Measurements from ENCODE around the gene ZNF521.

Gene ZNF521

DNA sequence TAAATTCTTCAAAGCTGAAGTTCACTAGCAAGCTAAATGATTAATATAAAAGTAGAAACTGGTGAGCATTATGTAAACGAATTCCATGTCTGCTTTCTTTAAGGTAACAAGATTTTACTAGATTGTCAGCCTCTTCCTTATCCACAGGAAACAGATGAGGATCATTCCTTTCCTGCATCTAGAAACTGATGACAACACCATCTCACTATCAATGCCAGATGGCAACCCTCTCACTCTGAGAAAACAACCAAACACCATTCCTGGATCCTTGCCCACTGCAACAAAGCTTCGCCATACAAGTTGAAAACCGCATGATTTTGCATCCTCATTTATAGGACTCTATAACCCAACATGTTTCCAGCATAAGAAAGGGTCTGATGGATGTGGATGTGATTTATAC lies 122.9 kb downstream of the ZNF521 start:
- DNase-seq, result peak in 1 of 58 donors; percentile 7

DNA sequence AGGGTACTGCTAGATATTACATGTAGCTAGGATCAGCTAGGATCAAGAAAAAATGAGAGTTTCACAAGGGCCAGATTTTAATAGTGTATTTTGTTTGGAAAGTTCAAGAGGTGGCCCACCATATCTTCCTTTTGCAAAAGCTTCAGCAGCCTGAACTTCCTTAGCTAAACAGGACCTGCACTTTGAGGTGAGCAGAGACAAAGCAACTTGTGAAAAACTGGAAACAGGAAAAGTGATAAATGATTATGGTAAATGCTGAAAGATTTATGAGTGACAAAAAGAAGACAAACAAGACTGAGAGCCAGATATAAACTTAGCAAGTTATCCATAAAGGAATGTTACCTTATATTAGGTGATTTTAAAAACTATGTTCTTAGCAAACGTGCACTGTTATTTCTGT lies 123.6 kb downstream of the ZNF521 start:
- no peak for DNase-seq

DNA sequence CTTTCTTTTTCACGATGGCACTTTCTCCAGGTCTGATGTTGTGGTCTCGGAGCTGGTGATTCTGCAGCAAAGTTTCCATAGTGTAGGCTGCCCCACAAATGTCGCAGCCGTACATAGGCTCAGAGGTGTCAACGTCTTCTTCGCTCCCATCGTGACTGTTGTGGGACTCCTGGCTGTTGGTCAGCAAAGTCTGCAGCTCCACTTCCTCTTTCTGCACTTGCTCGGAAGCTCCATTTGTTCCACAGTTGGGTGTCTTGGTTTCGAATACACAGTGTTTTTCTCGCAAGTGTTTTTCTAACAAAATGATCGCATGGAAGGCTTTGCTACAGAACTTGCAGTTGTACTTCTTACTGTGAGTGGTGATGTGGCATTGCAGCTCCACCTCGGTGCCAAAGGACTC lies 126.8 kb downstream of the ZNF521 start:
- DNase-seq, result no peak

DNA sequence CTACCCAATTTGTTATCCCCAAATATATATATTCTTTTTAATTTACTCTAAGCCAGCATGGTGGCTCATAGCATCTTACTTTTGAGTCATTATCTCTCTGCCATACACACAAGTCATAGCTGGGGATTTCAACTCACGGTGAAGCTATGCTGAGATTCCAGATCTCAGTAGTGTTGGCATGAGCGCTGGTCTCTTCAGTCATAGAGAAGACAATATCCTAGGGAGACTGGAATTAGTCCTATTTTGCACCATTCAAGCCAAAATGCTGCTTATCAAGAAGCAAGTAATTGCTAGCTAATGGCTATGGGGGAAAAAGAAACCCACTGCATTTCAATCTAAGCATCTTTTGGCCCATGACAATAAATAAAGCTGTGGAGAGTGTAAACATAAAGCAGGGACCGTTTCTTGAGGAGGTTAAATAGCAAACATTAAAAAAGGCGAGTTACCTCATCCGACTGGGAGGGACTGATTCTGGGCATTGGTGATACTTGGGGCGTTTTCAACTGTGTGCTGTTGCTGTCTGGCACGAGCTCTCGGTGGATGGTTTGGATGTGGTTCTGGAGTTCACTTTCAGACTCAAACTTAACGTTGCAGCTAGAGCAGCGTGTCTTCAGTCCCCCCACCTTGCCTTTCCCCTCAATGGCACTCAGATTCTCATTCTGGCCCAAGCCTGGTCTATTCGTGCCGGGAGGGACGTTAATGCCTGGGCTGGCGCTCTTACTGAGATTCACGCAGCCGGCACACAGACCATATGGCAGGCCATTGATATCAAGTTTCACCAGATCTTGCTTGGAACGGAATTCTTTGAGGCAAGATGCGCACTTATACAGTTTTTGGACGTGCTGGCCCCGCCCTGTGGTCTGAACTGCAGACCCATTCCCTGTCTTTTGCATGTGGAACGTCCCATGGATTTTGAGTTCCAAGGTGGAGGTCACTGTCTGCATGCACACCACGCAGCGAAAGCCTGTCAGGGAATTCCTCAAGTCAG lies 127.8 kb downstream of the ZNF521 start:
- DNase-seq, result peak in 1 of 58 donors; percentile 9

DNA sequence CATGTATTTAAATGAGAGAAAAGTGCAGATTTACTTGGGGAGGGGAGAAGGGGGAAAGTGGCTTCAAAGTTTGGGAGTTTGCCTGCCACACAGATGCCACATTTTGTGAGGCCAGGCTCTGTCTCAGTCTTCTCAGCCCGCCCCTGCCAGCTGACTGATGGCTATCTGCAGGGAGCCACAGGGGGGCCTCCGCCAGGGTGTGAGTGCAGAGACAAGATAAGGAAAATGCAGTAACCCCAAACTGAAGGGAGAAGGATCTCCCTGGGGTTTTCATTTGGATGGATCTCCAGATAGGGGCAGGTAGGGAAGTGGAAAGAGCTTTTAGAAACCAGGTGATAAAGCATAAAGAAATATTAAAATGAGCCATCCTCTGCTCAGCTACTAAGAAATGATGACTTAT lies 128.8 kb downstream of the ZNF521 start:
- no peak for DNase-seq

DNA sequence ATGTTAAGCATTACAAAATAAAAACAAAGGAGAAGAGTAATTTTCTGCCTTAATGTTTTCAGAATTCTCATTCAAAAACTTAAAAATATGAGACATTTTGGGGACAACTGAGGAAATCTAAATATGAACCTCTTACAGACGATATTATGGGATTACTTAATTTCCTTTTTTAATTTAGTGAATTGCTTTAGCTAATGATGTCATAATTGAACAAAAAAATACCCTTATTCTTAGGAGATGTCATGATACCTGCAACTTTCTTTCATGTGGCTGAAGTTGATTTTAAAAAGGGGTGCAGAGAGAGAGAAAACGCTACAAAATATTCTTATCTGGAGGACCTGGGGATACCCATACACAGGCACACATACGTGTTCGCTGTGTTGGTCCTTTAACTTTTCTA lies 129.3 kb downstream of the ZNF521 start:
- DNase-seq, result no peak

DNA sequence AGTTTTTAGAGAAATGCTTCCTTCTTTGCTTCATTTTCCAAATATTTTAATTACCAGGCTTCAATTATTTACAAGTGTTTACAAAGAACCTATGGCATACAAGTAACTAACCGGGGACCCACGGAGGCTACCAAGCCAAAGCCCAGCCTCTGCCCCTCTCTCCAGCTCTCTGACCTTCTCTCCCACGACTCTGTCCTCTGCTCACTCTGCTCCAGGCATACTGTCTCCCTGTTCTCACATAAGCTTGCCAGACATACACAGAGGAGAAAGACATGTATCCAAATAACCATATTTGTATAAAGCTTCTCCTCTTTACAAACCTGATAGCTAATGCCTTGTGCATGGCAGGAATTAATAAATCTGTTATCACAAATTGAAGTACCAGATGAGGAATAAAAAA lies 141.3 kb downstream of the ZNF521 start:
- no peak for DNase-seq

DNA sequence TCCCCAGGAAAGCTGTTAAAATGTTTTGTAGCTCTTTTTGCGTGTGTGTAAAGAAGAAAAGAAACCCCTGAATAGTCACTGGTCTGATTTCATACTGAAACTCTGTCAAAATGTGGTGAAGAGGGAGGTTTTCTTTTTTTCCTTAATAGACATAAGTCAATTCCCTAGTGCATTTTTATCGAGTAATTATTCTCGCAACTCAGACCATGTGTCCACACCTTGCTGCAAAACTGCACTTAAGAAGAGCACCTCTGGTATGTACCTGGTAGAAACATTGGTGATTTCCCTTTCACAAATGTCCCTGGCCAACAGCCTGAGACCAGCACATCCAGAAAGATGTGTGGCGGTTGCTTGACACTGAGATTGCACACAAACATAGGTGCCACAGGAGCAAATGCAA lies 159.9 kb downstream of the ZNF521 start:
- no peak for DNase-seq

DNA sequence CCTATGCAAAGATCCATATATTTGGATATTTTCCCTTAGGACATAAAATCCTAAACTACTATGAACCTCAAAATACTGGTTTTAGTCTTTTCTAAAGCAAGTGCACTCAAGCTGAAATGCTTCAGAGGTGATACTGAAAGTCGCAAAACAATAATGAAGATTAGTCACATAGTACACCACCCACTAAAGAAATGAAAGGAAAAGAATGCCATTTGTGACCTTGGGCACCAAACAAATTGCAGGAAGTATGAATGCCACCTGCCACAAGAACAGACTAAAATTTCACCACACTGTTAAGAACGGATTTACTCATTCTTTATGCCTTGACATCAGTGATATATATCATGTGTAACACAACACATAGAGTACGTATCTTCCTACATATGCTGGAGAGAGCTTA lies 161.5 kb downstream of the ZNF521 start:
- DNase-seq, result no peak

DNA sequence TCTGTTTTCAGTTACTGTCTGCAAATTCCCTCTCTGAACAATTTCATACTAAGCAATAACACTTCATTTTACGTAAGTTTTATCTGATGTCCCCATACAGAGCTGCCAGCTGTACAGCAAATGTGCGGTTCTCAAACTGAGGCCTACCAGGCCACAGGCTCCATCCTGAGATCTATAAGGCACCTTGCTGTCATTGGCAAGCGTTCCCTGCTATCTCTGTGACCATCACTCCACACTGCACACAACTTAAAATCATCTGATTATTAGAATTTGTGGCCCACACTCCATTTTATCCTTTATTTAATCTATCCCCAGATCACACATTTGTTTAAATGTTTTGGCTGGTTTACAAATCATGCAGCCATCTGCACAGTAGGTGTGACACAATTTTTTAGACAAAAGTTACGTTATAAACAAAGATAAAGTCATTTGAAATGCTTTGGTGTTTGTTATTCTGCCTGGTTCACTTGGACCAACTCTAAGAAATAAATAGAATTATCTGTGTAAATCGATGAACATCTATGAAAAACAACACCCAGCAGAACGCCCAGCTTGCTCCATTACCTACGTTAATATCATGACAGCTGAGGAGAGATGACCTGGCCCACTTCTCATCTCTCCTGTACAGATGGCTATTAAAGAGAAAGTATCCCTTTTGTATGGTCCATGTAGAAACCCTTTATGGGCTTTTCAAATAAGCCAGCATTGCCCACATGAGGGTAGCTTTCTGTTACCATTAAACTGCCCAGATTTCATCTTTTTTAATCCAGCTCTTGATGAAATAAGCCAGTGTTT lies 162.4 kb downstream of the ZNF521 start:
- no peak for DNase-seq

DNA sequence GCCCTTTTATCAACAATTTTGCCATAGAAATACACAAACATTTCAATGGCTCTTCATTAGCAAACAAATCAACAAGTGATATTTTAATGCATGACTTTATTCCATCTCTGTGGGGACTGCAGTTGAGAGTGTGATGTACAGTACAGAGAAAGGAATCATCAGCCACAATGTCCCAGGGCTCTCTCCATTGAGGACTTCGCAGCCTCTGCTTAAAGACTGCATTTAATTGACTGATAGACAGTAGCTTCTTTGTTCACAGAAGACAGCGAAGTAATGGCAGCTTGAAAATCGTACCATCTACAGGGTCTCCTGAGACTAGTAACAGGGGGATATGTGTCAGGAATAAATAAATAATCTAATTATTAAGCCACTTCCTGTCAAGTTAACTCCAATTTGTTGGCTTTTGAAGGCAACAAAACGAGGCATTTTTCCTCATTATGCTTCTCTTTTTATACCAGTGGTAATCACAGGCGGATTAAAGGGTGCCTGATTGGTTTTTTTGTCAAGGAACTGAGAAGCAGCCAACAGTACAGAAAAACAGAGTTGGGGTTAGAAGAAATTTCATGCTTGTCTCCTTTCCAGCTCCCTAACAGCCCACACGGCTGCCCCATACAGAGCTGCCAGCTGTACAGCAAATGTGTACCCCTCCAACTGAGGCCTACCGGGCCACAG lies 164.3 kb downstream of the ZNF521 start:
- DNase-seq, result no peak

DNA sequence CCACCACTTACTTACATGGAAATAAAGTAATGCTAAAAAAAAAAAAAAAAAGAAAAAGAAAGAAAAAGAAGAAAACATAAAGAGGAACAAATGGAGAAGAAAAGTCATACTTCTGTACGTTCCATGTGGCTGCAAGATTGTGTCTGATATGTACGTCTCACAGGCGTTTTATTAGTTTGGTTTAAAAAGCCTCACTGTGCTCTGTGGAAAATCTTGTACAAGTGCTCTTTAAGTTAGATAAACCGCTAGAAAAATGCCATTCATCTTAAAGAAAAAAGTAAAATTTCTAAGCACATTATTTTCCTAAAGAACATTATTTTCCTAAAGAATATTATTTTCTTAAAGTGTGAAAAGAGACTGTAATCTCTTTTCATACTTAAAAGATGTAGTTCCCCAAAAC lies 165.1 kb downstream of the ZNF521 start:
- no peak for DNase-seq

DNA sequence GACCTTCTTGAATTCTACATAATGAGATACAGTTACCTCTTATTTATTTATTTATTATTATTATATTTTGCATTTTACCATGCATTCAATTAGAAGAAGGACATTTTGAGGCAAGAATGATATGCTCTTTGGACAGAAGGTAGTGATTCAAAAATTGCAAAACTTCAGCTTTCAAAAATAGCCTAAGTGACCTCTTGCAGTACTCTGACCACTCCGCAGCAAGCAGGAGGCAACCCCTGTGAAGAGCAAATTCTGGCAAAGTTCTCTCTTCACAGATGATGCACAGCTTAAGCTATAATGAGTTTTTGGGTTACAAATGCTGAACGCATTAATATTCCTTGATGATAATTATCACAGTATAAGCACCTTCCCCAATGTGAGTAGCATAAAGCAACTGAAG lies 170.0 kb downstream of the ZNF521 start:
- DNase-seq, result no peak

DNA sequence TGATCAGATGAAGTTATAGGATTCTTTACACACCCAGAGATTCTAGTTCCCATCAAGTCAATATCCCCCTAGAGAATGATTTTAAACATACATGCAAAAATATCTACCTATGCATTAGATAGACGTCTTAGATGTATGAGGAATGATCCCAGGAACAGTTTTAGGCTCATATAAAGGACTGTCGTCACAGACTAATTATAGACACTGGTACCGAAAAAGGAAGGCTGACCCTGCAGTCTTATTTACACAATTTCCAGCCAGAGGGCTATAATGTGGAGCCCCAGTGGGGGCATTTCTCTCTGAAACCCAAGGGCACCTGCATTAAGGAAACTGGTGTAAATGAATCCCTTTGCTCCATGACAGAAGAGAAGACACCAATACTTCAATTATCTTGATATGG lies 170.4 kb downstream of the ZNF521 start:
- DNase-seq, result no peak

DNA sequence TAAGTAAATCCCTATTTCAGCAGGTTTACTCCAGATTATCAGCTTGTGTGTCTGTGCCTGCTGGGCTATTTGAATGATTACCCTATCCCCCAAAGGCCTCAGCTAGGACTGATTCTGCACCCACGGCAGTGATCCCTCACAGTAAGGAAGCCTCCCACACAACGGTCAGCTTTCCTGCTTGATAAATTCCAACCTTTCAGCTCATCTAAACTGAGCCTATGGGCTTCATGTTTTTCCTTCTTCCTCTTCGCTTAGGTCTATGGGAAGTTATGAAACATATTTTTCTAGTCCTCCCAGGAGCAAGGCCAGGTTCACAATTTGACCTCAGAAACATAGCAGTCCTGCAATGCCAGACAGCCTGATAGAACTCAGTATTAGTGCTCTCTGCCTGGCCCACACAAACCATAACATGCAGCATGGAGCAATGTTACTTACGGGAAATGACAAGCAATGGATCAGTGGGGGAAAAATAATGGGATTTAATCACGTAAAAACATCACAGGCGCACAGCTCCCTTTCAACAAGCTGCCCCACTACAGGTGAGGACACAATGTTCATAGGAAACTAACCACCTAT lies 170.9 kb downstream of the ZNF521 start:
- no peak for DNase-seq

DNA sequence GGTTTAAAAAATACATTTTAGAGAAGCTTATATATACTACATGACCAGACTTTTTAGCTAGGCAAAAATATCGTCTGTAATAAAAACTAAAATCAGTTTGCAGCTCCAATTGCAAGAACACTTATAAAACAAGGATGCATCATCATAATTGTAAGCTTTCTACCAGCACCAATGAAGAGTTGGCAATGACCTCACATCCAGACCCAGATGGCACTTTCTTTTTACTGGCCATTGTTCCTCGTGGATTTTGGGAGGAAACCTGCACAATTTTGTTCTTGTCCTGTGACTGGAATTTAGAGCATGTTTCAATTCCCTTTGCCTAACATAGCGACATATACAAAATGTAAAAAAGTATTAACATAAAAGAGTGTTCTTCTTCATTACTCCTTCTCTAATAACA lies 174.3 kb downstream of the ZNF521 start:
- DNase-seq, result no peak

DNA sequence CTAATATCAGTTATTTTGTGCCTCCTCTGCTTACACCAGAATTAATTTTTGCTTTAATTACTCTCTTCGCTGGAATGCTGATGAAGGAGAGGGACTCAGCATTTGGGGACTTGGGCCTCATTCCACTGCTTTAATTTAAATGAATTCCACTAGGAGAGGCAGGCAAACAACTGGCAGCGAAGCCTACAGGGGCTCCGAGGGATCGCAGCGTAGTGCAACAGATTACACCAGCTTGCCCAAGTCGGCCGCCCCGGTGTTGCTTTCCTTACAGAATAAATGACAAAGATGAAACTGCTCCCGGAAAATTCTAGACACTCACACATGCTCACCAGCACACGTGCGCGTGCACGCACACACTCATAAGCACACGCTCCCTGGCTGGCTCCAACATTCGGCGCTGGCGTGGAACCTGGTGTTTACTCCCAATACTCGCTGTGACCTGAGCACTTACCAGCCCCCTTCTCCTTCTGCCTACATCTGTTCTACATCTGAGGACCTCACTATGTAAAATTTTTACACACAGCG lies 175.4 kb downstream of the ZNF521 start:
- DNase-seq, result no peak

DNA sequence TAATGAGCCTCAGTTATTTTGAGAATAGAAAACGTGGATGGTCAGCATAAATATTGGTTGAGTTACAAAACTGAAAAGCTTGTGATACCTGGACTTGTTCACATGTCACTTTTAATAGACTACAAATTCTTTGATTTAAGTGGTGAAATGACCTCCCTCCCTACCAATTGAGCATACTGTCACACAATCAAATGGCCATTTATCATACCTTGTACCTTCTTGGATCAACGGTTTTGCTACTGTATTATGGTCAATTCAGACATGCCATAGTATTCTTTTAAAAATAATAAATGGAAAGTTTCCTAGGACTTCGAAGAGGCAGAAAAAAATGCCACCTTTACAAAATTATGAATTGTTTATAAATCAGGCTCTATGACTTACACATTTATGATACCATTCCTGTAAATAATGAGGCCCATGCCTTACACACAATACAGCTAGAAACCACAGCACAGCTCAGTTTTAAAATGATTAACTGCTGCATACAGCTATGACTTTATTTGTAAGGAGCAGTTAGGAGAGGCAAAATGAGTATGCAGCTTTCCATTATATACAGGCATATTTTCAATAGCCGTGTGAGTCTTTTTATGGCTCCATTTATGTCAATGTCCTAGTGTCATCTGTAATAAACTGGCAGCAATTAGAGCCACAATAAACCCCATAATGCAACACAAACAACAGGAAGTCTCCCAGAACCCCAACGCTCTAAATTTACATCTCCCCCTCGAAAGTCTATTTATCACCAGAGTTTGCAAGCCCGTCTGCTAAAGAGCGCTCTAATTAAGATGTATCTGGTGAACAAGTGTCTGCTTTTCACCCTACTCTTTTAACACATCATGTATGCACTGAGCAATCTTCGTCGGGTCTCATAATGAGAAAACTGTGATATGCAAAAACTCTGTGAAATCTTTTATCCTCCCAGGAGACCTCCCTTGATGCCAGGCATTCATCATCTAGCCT lies 176.1 kb downstream of the ZNF521 start:
- DNase-seq, result no peak

DNA sequence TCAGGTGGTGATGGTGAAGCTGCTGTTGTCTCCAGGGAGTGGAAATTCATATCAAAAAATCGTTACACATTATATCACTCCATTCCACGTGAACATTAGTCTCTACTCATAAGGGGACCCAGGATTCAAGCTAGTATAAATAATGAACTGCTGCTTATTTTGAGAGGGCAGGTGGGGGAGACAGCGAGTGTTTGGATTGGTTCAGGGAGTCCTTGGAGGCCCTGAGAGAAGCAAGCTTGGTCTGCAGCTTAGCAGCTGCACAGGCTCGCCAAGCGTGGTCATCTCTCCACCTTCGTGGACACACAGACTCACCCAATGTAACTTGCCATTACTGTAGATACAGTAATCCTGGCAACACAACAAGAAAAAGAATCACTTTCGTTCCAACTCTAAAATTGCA lies 177.6 kb downstream of the ZNF521 start:
- no peak for DNase-seq

DNA sequence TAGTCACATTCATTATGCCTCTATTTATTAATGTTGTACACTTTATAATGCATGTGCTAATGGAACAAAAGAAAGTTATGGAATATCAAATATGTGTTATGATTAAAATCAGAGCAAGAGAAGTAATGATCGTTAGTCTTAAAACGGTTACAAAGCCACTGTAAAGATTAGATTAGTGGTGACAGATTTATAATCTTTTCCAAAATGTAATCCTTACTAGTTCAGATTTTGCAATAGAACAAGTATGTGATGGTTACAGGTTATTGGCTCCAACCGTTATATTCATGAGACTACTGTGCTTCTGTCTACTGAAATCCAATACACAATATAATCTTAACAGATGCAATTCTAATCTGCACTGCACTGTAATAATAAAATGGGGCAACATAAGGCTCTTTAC lies 180.6 kb downstream of the ZNF521 start:
- DNase-seq, result no peak

All from anterior cingulate cortex (tissue), 58 donors.